ENCODE measurements around the gene FLT3.

DNA sequence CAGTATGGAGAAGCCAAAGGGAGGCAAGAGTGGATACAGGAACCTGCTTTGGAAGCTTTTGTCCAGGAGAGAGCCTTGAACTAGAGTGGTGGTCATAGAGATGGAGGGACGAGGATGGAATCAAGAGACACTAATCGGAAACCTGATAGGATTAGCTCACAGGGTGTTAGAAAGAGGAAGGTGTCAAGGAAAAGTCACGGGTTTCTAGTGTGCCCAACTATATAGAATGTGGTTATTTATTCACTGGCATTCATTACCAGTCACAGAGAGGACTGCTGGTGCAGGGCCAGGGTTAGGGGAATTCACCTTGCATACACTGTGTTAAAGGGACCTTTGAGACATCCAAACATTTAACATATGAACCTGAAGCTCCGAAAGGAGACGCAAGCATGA is 68.5 kb downstream of the FLT3 start:
- TF ChIP-seq, protein P1, sequence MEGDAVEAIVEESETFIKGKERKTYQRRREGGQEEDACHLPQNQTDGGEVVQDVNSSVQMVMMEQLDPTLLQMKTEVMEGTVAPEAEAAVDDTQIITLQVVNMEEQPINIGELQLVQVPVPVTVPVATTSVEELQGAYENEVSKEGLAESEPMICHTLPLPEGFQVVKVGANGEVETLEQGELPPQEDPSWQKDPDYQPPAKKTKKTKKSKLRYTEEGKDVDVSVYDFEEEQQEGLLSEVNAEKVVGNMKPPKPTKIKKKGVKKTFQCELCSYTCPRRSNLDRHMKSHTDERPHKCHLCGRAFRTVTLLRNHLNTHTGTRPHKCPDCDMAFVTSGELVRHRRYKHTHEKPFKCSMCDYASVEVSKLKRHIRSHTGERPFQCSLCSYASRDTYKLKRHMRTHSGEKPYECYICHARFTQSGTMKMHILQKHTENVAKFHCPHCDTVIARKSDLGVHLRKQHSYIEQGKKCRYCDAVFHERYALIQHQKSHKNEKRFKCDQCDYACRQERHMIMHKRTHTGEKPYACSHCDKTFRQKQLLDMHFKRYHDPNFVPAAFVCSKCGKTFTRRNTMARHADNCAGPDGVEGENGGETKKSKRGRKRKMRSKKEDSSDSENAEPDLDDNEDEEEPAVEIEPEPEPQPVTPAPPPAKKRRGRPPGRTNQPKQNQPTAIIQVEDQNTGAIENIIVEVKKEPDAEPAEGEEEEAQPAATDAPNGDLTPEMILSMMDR (IDR thresholded peaks at IDR 0.05), result no peak
- TF ChIP-seq POLR2A (IDR thresholded peaks at IDR 0.05), result no peak
